Keratinocyte (primary cell): ENCODE results near the gene KCNMA1. TPM values are rescaled to one million over a fixed set of nuclear protein-coding genes. Genes with fewer than 3 reads are reported as not detected.

ENCODE experiments used
- DNase-seq: peaks from one replicate; pipeline ENCODE4 v3.0.0-alpha.2; 2011; ENCODE audit warnings: low read depth, missing footprints, low spot score
- FAIRE-seq: peaks from 2 replicates; lab custom pipeline; 2011; peaks lifted over from hg19 to GRCh38; lab: Jason Lieb, UNC
- H2AFZ ChIP-seq: 2 replicates; pipeline ENCODE4 v1.6.0; 2012; ENCODE audit warnings: low read length, control low read depth, inconsistent platforms; ENCODE audit not compliant: control insufficient read depth
- H3K27ac ChIP-seq: 2 replicates; pipeline ENCODE4 v1.5.1; 2011; ENCODE audit warnings: low read length; ENCODE audit not compliant: control insufficient read depth, insufficient read depth
- H3K27me3 ChIP-seq: 3 replicates; pipeline ENCODE4 v1.6.0; 2011; ENCODE audit warnings: low read length; ENCODE audit not compliant: control insufficient read depth, insufficient read depth; ENCODE audit errors: extremely low read depth
- H3K36me3 ChIP-seq, 2 experiments: 2 replicates in 1 of 2; 3 replicates in 1 of 2; pipeline ENCODE4 v1.5.1; 2011; ENCODE audit warnings: low read length in 2 of 2, mild to moderate bottlenecking in 1 of 2; ENCODE audit not compliant: control insufficient read depth in 2 of 2, insufficient read depth in 2 of 2; ENCODE audit errors: extremely low read depth in 1 of 2
- H3K4me1 ChIP-seq: 3 replicates; pipeline ENCODE4 v1.5.1; 2011; ENCODE audit warnings: low read length; ENCODE audit not compliant: control insufficient read depth, insufficient read depth; ENCODE audit errors: extremely low read depth
- H3K4me2 ChIP-seq: 3 replicates; pipeline ENCODE4 v1.6.0; 2011; ENCODE audit warnings: low read depth, low read length; ENCODE audit not compliant: control insufficient read depth, insufficient read depth; ENCODE audit errors: extremely low read depth
- H3K4me3 ChIP-seq, 3 experiments: fragments of 200-600 bp in 1 of 3; sonication (generic) in 1 of 3; 2 replicates in 2 of 3; 3 replicates in 1 of 3; pipeline ENCODE4 v1.5.1; 2011 to 2016; ENCODE audit warnings: low read length in 3 of 3, mild to moderate bottlenecking in 3 of 3, control low read depth in 2 of 3, inconsistent platforms in 1 of 3, low read depth in 1 of 3, mixed read lengths in 1 of 3, mixed run types in 1 of 3, moderate library complexity in 1 of 3; ENCODE audit not compliant: control insufficient read depth in 2 of 3, insufficient read depth in 2 of 3; ENCODE audit errors: extremely low read depth in 1 of 3
- H3K79me2 ChIP-seq: 2 replicates; pipeline ENCODE4 v1.6.0; 2012; ENCODE audit warnings: low read length; ENCODE audit not compliant: control insufficient read depth, insufficient read depth
- H3K9ac ChIP-seq: 3 replicates; pipeline ENCODE4 v1.6.0; 2011; ENCODE audit warnings: low read length; ENCODE audit not compliant: control insufficient read depth, insufficient read depth; ENCODE audit errors: extremely low read depth
- H3K9me1 ChIP-seq: 3 replicates; pipeline ENCODE4 v1.6.0; 2011; ENCODE audit warnings: low read length; ENCODE audit not compliant: control insufficient read depth, insufficient read depth; ENCODE audit errors: extremely low read depth
- H3K9me3 ChIP-seq: 2 replicates; pipeline ENCODE4 v1.5.1; 2012; ENCODE audit warnings: low read depth, low read length; ENCODE audit not compliant: control insufficient read depth
- H4K20me1 ChIP-seq: 3 replicates; pipeline ENCODE4 v1.6.0; 2011; ENCODE audit warnings: low read length; ENCODE audit not compliant: control insufficient read depth, insufficient read depth; ENCODE audit errors: extremely low read depth
- EZH2 ChIP-seq: IDR thresholded peaks from one replicate; pipeline ENCODE4 v1.6.1; 2012; ENCODE audit warnings: inconsistent platforms, mild to moderate bottlenecking, low read length, moderate library complexity
- dilution Hi-C: fragments of 300-500 bp; cut with MboI; formaldehyde crosslinking; loops from one replicate; pipeline ENCODE4 v1.7.0; 2020; ENCODE audit warnings: low sequenced_read_pairs; ENCODE audit not compliant: extremely low pct_ligation_motif_present
- polyA plus RNA-seq, 5 experiments: library from polyadenylated mRNA; depleted of rRNA in 3 of 5; stranded (reverse) in 3 of 5; stranded (forward) in 1 of 5; unstranded in 1 of 5; fragments of >200 nt; gene quantifications; 1 replicate in 1 of 5; 2 replicates in 3 of 5; 3 replicates in 1 of 5; pipeline versions ENCODE4 v1.2.1 to v1.2.3, GENCODE V29; 2011 to 2012; ENCODE audit warnings: missing spikeins in 2 of 5, low read depth in 1 of 5, low replicate concordance in 1 of 5
- TF ChIP-seq, protein P1 (sequence below), 3 experiments: IDR thresholded peaks in 1 of 3; conservative IDR thresholded peaks in 1 of 3; optimal IDR thresholded peaks in 1 of 3; 2 replicates in 2 of 3; 3 replicates in 1 of 3; pipeline versions ENCODE3 to v1.5.1; 2011; ENCODE audit warnings: low read length in 3 of 3, mild to moderate bottlenecking in 3 of 3, moderate library complexity in 2 of 3, control low read depth in 1 of 3, inconsistent platforms in 1 of 3; ENCODE audit not compliant: insufficient read depth in 2 of 3; ENCODE audit errors: extremely low read depth in 1 of 3

The KCNMA1 gene
- polyA plus RNA-seq, 1 donor (not counting 4 experiments of a cell fraction or from before 2014, with no cell fraction given), result 6.3 TPM

DNA sequence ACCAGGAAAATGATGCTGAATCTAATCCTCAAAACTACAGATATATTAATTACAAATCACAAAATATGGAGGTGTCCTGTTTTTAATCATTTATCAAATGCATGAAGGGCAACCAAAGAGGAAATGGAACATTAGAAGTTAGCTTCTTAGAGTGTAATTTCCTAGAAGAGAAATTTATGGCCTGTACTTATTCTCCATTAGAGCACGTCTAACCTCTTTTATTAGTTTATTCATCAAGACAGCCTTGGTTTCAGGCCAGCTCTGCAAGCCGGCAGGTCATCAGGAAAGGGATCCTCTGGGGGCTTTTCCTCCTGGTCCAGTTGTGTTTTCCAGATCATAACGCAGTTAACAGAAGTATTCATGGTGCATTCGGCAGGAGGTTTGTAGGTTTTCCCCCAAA lies 517.6 kb downstream of the KCNMA1 start:
- Histone ChIP-seq H3K9ac (no peak overlapping the region), H3K9me1 (no peaks in the 10 kb centered on the region), H2AFZ (no peak overlapping the region), H3K4me1 (peaks cover 4% of the 10 kb centered on the region), H3K27me3 (no peaks in the 10 kb centered on the region), H3K36me3 (no peaks in the 10 kb centered on the region), H3K79me2 (no peaks in the 10 kb centered on the region), H3K4me3 (no peak overlapping the region), H3K9me3 (no peaks in the 10 kb centered on the region), H3K4me2 (no peak overlapping the region), H3K27ac (no peak overlapping the region), H4K20me1 (no peaks in the 10 kb centered on the region)
- DNase-seq, result no peak
- no peak for TF ChIP-seq EZH2
- TF ChIP-seq, protein P1, sequence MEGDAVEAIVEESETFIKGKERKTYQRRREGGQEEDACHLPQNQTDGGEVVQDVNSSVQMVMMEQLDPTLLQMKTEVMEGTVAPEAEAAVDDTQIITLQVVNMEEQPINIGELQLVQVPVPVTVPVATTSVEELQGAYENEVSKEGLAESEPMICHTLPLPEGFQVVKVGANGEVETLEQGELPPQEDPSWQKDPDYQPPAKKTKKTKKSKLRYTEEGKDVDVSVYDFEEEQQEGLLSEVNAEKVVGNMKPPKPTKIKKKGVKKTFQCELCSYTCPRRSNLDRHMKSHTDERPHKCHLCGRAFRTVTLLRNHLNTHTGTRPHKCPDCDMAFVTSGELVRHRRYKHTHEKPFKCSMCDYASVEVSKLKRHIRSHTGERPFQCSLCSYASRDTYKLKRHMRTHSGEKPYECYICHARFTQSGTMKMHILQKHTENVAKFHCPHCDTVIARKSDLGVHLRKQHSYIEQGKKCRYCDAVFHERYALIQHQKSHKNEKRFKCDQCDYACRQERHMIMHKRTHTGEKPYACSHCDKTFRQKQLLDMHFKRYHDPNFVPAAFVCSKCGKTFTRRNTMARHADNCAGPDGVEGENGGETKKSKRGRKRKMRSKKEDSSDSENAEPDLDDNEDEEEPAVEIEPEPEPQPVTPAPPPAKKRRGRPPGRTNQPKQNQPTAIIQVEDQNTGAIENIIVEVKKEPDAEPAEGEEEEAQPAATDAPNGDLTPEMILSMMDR (optimal IDR thresholded peaks at IDR 0.05 in 1 of 3, IDR thresholded peaks at IDR 0.05 in 1 of 3, conservative IDR thresholded peaks at IDR 0.05 in 1 of 3; ENCODE audit: extremely low read depth in 1 of 3, insufficient read depth in 2 of 3, low read length in 3 of 3), result no peak
- dilution Hi-C loops, result no loop called here
- FAIRE-seq, result no peak

DNA sequence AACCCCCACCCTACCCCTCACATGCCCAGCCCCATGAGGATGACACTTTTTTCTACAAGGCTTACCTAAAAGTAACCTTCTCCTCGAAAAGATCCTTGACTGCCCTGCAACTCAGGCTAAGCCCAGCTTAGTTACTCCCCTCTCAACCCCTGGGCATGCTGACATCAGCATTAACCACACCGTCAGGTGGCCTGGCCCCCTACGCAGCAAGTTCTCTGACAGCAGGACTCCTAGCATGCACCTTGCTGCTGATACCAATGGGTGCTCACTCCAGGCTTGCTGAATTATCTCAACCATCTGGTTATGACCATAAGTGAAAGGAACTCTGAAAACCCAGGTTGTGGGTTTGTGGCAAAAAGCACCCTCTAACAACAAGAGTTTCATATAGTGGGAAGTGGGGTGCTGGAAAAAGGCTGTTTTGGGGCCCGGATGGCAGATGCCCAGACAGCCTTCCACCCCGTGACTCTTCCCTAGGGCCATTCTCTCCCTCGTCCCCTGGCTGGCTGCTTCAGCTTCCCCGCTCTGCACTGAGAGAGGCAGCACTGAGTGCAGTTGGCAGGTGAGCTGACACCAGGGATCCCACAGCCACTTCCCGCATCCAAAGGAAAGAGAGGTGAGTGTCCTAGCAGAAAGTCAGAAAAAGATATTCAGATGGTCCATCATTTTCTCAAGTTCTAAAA lies 518.9 kb downstream of the KCNMA1 start:
- no peak for DNase-seq
- H3K79me2 ChIP-seq, result no peaks in the 10 kb centered on the region
- no peak overlapping the region for H3K4me2 ChIP-seq
- no peaks in the 10 kb centered on the region for H3K27me3 ChIP-seq
- H3K9me1 ChIP-seq, result no peaks in the 10 kb centered on the region
- no peak for FAIRE-seq
- H3K4me3 ChIP-seq, result no peak overlapping the region
- no peak overlapping the region for H3K9ac ChIP-seq
- no peaks in the 10 kb centered on the region for H4K20me1 ChIP-seq
- dilution Hi-C loops, result no loop called here
- H3K36me3 ChIP-seq, result no peaks in the 10 kb centered on the region
- no peak overlapping the region for H3K27ac ChIP-seq
- H3K9me3 ChIP-seq, result no peaks in the 10 kb centered on the region
- H2AFZ ChIP-seq, result no peak overlapping the region
- peaks cover 4% of the 10 kb centered on the region for H3K4me1 ChIP-seq
- TF ChIP-seq, protein P1 (optimal IDR thresholded peaks at IDR 0.05 in 1 of 3, IDR thresholded peaks at IDR 0.05 in 1 of 3, conservative IDR thresholded peaks at IDR 0.05 in 1 of 3; ENCODE audit: extremely low read depth in 1 of 3, insufficient read depth in 2 of 3, low read length in 3 of 3), result no peak
- TF ChIP-seq EZH2, result no peak
